IMR-90 (cell line): ENCODE results near the gene RFT1. TPM values are rescaled to one million over a fixed set of nuclear protein-coding genes. Genes with fewer than 3 reads are reported as not detected.

Source experiments
- ATAC-seq: fragments of 200-7000 bp; cut with Tn5 transposase; 2 replicates; pipeline ENCODE4 v1.9.1; 2020; ENCODE audit warnings: low read depth, mild to moderate bottlenecking, moderate library complexity
- Bru-seq: library from RNA; stranded (reverse); fragments of 400-500 nt; gene quantifications from one replicate; lab custom pipeline; 2021; lab: Mats Ljungman, UMichigan
- BruChase-seq, 2 experiments: library from RNA; stranded (reverse); fragments of 400-500 nt; gene quantifications; one replicate each; lab custom pipeline; 2021; lab: Mats Ljungman, UMichigan
- BruUV-seq: library from RNA; stranded (reverse); fragments of 400-500 nt; replicated peaks from 2 replicates; lab custom pipeline; 2021; lab: Mats Ljungman, UMichigan
- CTCF ChIA-PET: fragments of 300-600 bp; formaldehyde crosslinking; extraction: SDS; loops from one replicate; lab custom pipeline; 2021; ENCODE audit warnings: antibody characterized with exemption; lab: Yijun Ruan, JAX
- POLR2A ChIA-PET: fragments of 300-600 bp; sonication (Branson Sonifier 250); formaldehyde crosslinking; loops from one replicate; lab custom pipeline; 2022; ENCODE audit warnings: antibody characterized with exemption; ENCODE audit not compliant: unreplicated experiment; lab: Charles Lee
- DNase-seq: peaks from one replicate; pipeline ENCODE4 v3.0.0; 2013
- H2AFZ ChIP-seq: replicated peaks from 2 replicates; pipeline ENCODE3; 2013; ENCODE audit warnings: low read length, mild to moderate bottlenecking; ENCODE audit not compliant: poor library complexity
- H2AK5ac ChIP-seq: 2 replicates; pipeline ENCODE4 v1.6.1; 2013; ENCODE audit warnings: low read depth, low read length, inconsistent platforms
- H2AK9ac ChIP-seq: replicated peaks from 2 replicates; pipeline ENCODE3; 2013; ENCODE audit warnings: mild to moderate bottlenecking, low read depth, low read length, moderate library complexity; ENCODE audit not compliant: poor library complexity
- H2BK120ac ChIP-seq: 2 replicates; pipeline ENCODE4 v1.6.1; 2013; ENCODE audit warnings: low read depth, low read length, inconsistent platforms
- H2BK15ac ChIP-seq: 3 replicates; pipeline ENCODE4 v1.6.1; 2013; ENCODE audit warnings: low read depth, low read length, inconsistent platforms
- H2BK20ac ChIP-seq: 2 replicates; pipeline ENCODE4 v1.6.1; 2013; ENCODE audit warnings: low read depth, mild to moderate bottlenecking, inconsistent platforms, low read length, moderate library complexity
- H2BK5ac ChIP-seq: 2 replicates; pipeline ENCODE4 v1.6.1; 2013; ENCODE audit warnings: mild to moderate bottlenecking, low read depth, low read length, inconsistent platforms; ENCODE audit not compliant: poor library complexity, severe bottlenecking
- H3K14ac ChIP-seq: replicated peaks from 2 replicates; pipeline ENCODE4 v1.6.1; 2013; ENCODE audit warnings: low read depth, low read length, inconsistent platforms
- H3K18ac ChIP-seq: 2 replicates; pipeline ENCODE4 v1.6.1; 2013; ENCODE audit warnings: low read depth, low read length, control low read depth
- H3K23ac ChIP-seq: 2 replicates; pipeline ENCODE4 v1.6.1; 2013; ENCODE audit warnings: low read depth, low read length, inconsistent platforms
- H3K27ac ChIP-seq: 2 replicates; pipeline ENCODE4 v1.5.1; 2013; ENCODE audit warnings: mild to moderate bottlenecking, control low read depth, low read length; ENCODE audit not compliant: insufficient read depth
- H3K27me3 ChIP-seq: 2 replicates; pipeline ENCODE4 v1.6.1; 2013; ENCODE audit warnings: low read length; ENCODE audit not compliant: control insufficient read depth, insufficient read depth
- H3K36me3 ChIP-seq: 2 replicates; pipeline ENCODE4 v1.6.1; 2013; ENCODE audit warnings: low read length, mixed read lengths; ENCODE audit not compliant: control insufficient read depth, insufficient read depth
- H3K4ac ChIP-seq: 2 replicates; pipeline ENCODE4 v1.6.1; 2013; ENCODE audit warnings: low read depth, low read length, inconsistent platforms
- H3K4me1 ChIP-seq: 2 replicates; pipeline ENCODE4 v1.6.1; 2013; ENCODE audit warnings: low read length, mixed read lengths; ENCODE audit not compliant: control insufficient read depth, insufficient read depth
- H3K4me2 ChIP-seq: 2 replicates; pipeline ENCODE4 v1.6.1; 2013; ENCODE audit warnings: low read depth, mild to moderate bottlenecking, control low read depth, low read length, moderate library complexity
- H3K4me3 ChIP-seq: 2 replicates; pipeline ENCODE4 v1.5.1; 2013; ENCODE audit warnings: low read depth, mild to moderate bottlenecking, control low read depth, low read length, moderate library complexity; ENCODE audit not compliant: insufficient read depth
- H3K56ac ChIP-seq: 2 replicates; pipeline ENCODE4 v1.6.1; 2013; ENCODE audit warnings: low read length, inconsistent platforms; ENCODE audit not compliant: insufficient read depth; ENCODE audit errors: extremely low read depth
- H3K79me1 ChIP-seq, 2 experiments: 2 replicates each; pipeline ENCODE4 v1.6.1; 2013; ENCODE audit warnings: low read length in 2 of 2, inconsistent platforms in 1 of 2, low read depth in 1 of 2
- H3K9ac ChIP-seq: 2 replicates; pipeline ENCODE4 v1.6.1; 2013; ENCODE audit warnings: low read depth, low read length, control low read depth
- H3K9me1 ChIP-seq: 2 replicates; pipeline ENCODE4 v1.6.1; 2013; ENCODE audit warnings: low read length, inconsistent platforms; ENCODE audit not compliant: insufficient read depth
- H3K9me3 ChIP-seq: 2 replicates; pipeline ENCODE4 v1.6.1; 2013; ENCODE audit warnings: low read length; ENCODE audit not compliant: control insufficient read depth, insufficient read depth
- H4K20me1 ChIP-seq: 2 replicates; pipeline ENCODE4 v1.6.1; 2013; ENCODE audit warnings: low read length, inconsistent platforms; ENCODE audit not compliant: insufficient read depth
- H4K5ac ChIP-seq: 2 replicates; pipeline ENCODE4 v1.6.1; 2013; ENCODE audit warnings: mild to moderate bottlenecking, low read depth, low read length, control low read depth
- H4K8ac ChIP-seq, 2 experiments: 2 replicates each; pipeline ENCODE4 v1.6.1; 2013; ENCODE audit warnings: low read depth in 2 of 2, low read length in 2 of 2, control low read depth in 1 of 2, inconsistent platforms in 1 of 2
- H4K91ac ChIP-seq: 2 replicates; pipeline ENCODE4 v1.6.1; 2013; ENCODE audit warnings: low read depth, low read length, inconsistent platforms; ENCODE audit not compliant: insufficient read depth
- ELK1 ChIP-seq: fragments of 150-350 bp; IDR thresholded peaks from 2 replicates; pipeline ENCODE4 v1.6.1; 2016; ENCODE audit warnings: low read depth, mild to moderate bottlenecking, low read length, moderate library complexity, borderline replicate concordance
- FOS ChIP-seq: fragments of 150-350 bp; IDR thresholded peaks from 2 replicates; pipeline ENCODE4 v1.6.1; 2016; ENCODE audit warnings: low read depth, low read length
- MAFK ChIP-seq: IDR thresholded peaks from 2 replicates; pipeline ENCODE4 v1.6.1; 2012; ENCODE audit warnings: low read depth, low read length, improper control_type of control experiment
- MAZ ChIP-seq: IDR thresholded peaks from 2 replicates; pipeline ENCODE4 v1.6.1; 2012; ENCODE audit warnings: low read depth, mild to moderate bottlenecking, low read length, improper control_type of control experiment, moderate library complexity, borderline replicate concordance
- POLR2A ChIP-seq: IDR thresholded peaks from 2 replicates; pipeline ENCODE4 v1.6.1; 2012; ENCODE audit warnings: mild to moderate bottlenecking, low read depth, low read length
- RAD21 ChIP-seq: IDR thresholded peaks from 2 replicates; pipeline ENCODE4 v1.6.1; 2012; ENCODE audit warnings: low read length, improper control_type of control experiment
- RFX5 ChIP-seq: IDR thresholded peaks from 2 replicates; pipeline ENCODE4 v1.8.0; 2012; ENCODE audit warnings: low read depth, mild to moderate bottlenecking, low read length, moderate library complexity
- SMC3 ChIP-seq: fragments of 150-350 bp; IDR thresholded peaks from 2 replicates; pipeline ENCODE4 v1.6.1; 2016; ENCODE audit warnings: low read depth, mild to moderate bottlenecking, antibody characterized with exemption, low read length, moderate library complexity
- USF2 ChIP-seq: fragments of 150-350 bp; IDR thresholded peaks from 2 replicates; pipeline ENCODE4 v1.6.1; 2017; ENCODE audit warnings: mild to moderate bottlenecking, antibody characterized with exemption, low read length, low read depth
- WGBS, 2 experiments: methylation state at CpG; one replicate each; pipeline versions ENCODE4 v1.1.5 to v1.1.7; 2013; ENCODE audit warnings: missing lambda C conversion rate in 2 of 2; ENCODE audit not compliant: insufficient read length in 1 of 2; ENCODE audit errors: extremely low coverage in 2 of 2; 5-methylcytosine and 5-hydroxymethylcytosine counted together
- dilution Hi-C: fragments of 300-500 bp; cut with HindIII; formaldehyde crosslinking; loops from one replicate; pipeline ENCODE4 v1.14.3; 2018; ENCODE audit warnings: low sequenced_read_pairs; ENCODE audit not compliant: unreplicated experiment
- in situ Hi-C: fragments of 300-500 bp; cut with MboI; formaldehyde crosslinking; loops from 3 replicates; pipeline ENCODE4 v1.14.3; 2019; ENCODE audit warnings: low sequenced_read_pairs, inconsistent platforms, mixed read lengths
- intact Hi-C: fragments of 100-400 bp; cut with micrococcal nuclease; formaldehyde crosslinking; loops from 2 replicates; pipeline ENCODE4 v1.10.0; 2022
- long read RNA-seq: library from polyadenylated mRNA; unstranded; transcript quantifications from one replicate; pipeline ENCODE4 v2.0.0, GENCODE V29; 2021; ENCODE audit not compliant: unreplicated experiment
- polyA plus RNA-seq, 3 experiments: library from polyadenylated mRNA; depleted of rRNA; stranded (reverse); fragments of >200 nt; gene quantifications; 2 replicates each; pipeline ENCODE4 v1.2.3, GENCODE V29; 2012; ENCODE audit warnings: low replicate concordance in 1 of 3
- total RNA-seq: library from RNA; depleted of rRNA; stranded (reverse); fragments of >200 nt; gene quantifications from 2 replicates; pipeline ENCODE4 v1.2.3, GENCODE V29; 2012; rRNA removed
- TF ChIP-seq, protein P1 (sequence below): conservative IDR thresholded peaks from 2 replicates; pipeline ENCODE4 v1.5.1; 2012; ENCODE audit warnings: mild to moderate bottlenecking, low read depth, low read length, improper control_type of control experiment

Gene RFT1
- total RNA-seq (23.5 and 28.6 TPM in 2 replicates), polyA plus RNA-seq (2012; rRNA removed) (11.6 and 14.5 TPM in 2 replicates), Bru-seq, nascent RNA (percentile 67 among the genes with signal in this experiment), BruChase-seq, experiment 1, labeled RNA remaining after a 6-hour chase (percentile 66 among the genes with signal in this experiment), BruChase-seq, experiment 2, labeled RNA remaining after a 2-hour chase (percentile 61 among the genes with signal in this experiment)
- 10.2 and 10.4 TPM in 2 replicates for polyA plus RNA-seq (2012; cell fraction: cytosol; rRNA removed)
- 8.4 and 10.0 TPM in 2 replicates for polyA plus RNA-seq (2012; cell fraction: nucleus; rRNA removed; ENCODE audit: low replicate concordance)
- long read RNA-seq, full-length matches to known transcripts: 63 of 72 reads
- long read RNA-seq, partial matches to known transcripts: 1 of 72 reads
- long read RNA-seq, other reads (novel, unspliced or antisense): 8 of 72 reads

DNA sequence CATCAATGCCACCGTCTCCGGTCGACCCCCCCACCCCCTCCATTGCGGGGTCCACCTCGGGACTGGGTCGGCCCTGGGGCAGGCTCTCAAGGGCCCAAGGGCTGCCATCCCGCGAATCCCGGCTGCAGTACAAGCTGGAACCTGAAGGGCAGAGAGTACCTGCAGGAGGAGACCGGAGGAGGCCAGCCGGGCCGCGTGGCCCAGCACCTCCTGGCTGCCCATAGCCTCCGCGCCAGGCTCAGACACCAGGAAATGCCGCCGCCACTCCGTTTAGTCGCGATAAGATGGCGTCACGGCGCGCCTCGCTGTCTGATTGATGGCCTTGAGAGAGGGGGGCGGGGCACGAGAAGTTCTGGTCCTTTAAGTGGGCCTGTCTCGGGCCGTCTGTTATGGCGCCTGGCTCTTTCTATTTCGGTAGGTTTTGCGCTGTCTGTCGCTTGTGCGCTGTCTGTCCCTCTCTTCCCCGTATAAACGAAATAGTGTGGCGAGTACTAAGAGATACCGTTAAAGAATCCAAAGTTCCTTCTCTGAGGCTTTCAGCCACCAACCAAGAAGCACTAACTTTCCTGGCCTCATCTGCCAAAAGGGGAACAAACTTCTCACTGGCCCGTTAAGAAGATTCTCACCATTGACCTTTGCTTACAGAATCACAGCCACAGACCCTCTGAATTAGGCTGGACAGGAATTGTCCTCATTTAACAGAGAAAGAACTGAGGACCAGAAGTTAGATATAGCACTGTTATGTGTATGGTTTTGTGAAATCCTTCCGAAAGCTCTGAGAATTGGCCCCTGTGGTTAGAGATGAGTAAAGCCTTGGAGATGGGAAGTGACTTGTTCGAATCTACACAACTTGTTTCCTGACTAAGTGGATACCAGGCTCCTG is at the start of gene RFT1:
RFT1 (minus strand) TSS at position 257 of the 883 bp plus-strand sequence; CDS start at position 222, 35 bp downstream.
- H4K91ac ChIP-seq: peak within 1 kb of the TSS; percentile 86
- H2AFZ ChIP-seq: peak within 1 kb of the TSS; percentile 97
- H3K18ac ChIP-seq: peak within 1 kb of the TSS; percentile 91
- peak within 1 kb of the TSS; percentile 75 for H3K4ac ChIP-seq
- peak within 1 kb of the TSS; percentile 57 for H2AK5ac ChIP-seq
- DNase-seq: peak; percentile 94
- no peaks in the 10 kb centered on the region for H3K27me3 ChIP-seq
- no TSS peak for BruUV-seq
- H2AK9ac ChIP-seq: peak within 1 kb of the TSS; percentile 86
- peak within 1 kb of the TSS; percentile 95 for H3K14ac ChIP-seq
- peak within 1 kb of the TSS; percentile 61 for H2BK120ac ChIP-seq
- peaks cover 6% of the 10 kb centered on the region for H3K4me1 ChIP-seq
- intact Hi-C loops: no loop called here
- peak within 1 kb of the TSS; percentile 51 for H3K23ac ChIP-seq
- peak within 1 kb of the TSS; percentile 97 for H3K4me2 ChIP-seq
- peak within 1 kb of the TSS; percentile 99 for H4K8ac ChIP-seq
- ChIA-PET POLR2A (no interaction called here), CTCF (interaction anchor here (0.5 kb wide), 1 partner anchor 15 kb away, joined by 3 read pairs; no protein-coding TSS in a partner anchor)
- no peaks in the 10 kb centered on the region for H4K20me1 ChIP-seq
- H3K79me1 ChIP-seq: peaks cover 19 to 30% of the 10 kb centered on the region in 2 experiments
- peak within 1 kb of the TSS; percentile 98 for H4K5ac ChIP-seq
- H3K9me3 ChIP-seq: no peaks in the 10 kb centered on the region
- 0 out of 2 replicates have a peak within 1 kb of the TSS, but pooled peaks have one; percentile 5 for H2BK20ac ChIP-seq
- 0% methylated on average over 3 of the region's 41 CpGs; no CpG with 5 or more reads in 1 of the 2 experiments for WGBS, 2 experiments
- H3K56ac ChIP-seq: peak within 1 kb of the TSS; percentile 91
- peak; percentile 94 for ATAC-seq
- dilution Hi-C loops: no loop called here
- peak within 1 kb of the TSS; percentile 89 for H3K4me3 ChIP-seq
- H2BK5ac ChIP-seq: peak within 1 kb of the TSS; percentile 83
- in situ Hi-C loops: loop anchor here (5.0 kb wide), 1 partner anchor 62 kb away; no protein-coding TSS in a partner anchor
- peak within 1 kb of the TSS; percentile 94 for H3K9ac ChIP-seq
- H2BK15ac ChIP-seq: peak within 1 kb of the TSS; percentile 33; the same call in 2 of the 3 replicates
- H3K9me1 ChIP-seq: peaks cover 7% of the 10 kb centered on the region
- peak within 1 kb of the TSS; percentile 88 for H3K27ac ChIP-seq
- peaks cover 3% of the 10 kb centered on the region for H3K36me3 ChIP-seq
- TF ChIP-seq RAD21 (no peak), POLR2A (peak; percentile 91), SMC3 (no peak), MAZ (peak; percentile 54; the same call in 1 of the 2 replicates), FOS (no peak), MAFK (no peak), USF2 (no peak), ELK1 (no peak), RFX5 (no peak)
- TF ChIP-seq, protein P1, sequence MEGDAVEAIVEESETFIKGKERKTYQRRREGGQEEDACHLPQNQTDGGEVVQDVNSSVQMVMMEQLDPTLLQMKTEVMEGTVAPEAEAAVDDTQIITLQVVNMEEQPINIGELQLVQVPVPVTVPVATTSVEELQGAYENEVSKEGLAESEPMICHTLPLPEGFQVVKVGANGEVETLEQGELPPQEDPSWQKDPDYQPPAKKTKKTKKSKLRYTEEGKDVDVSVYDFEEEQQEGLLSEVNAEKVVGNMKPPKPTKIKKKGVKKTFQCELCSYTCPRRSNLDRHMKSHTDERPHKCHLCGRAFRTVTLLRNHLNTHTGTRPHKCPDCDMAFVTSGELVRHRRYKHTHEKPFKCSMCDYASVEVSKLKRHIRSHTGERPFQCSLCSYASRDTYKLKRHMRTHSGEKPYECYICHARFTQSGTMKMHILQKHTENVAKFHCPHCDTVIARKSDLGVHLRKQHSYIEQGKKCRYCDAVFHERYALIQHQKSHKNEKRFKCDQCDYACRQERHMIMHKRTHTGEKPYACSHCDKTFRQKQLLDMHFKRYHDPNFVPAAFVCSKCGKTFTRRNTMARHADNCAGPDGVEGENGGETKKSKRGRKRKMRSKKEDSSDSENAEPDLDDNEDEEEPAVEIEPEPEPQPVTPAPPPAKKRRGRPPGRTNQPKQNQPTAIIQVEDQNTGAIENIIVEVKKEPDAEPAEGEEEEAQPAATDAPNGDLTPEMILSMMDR: no peak
